ENCODE measurements around the gene RASGRF2.

The RASGRF2 gene

DNA sequence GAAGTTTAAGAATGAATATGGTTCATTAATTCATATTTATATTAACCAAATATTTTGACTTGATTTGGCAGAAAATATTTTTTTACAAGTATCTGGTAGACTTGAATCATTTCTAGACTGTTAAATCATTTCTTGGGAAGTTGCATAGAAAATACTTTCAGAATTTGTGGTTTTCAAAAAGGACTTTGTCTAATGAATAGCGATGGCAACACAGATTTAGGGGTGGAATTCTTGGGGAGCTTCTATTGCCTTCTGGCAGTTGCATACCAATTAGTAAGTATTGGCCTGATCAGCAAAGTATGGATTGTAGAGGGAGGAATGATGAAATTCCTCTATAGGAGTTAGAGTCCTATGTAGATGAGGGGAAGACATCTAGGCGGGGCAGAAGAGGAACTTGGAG, 204.3 kb downstream of the RASGRF2 start:
- no peak overlapping the region for H3K4me3 ChIP-seq (replicated peaks; ENCODE audit: insufficient read depth, low read length)
- no peak overlapping the region for H3K27ac ChIP-seq (replicated peaks)

DNA sequence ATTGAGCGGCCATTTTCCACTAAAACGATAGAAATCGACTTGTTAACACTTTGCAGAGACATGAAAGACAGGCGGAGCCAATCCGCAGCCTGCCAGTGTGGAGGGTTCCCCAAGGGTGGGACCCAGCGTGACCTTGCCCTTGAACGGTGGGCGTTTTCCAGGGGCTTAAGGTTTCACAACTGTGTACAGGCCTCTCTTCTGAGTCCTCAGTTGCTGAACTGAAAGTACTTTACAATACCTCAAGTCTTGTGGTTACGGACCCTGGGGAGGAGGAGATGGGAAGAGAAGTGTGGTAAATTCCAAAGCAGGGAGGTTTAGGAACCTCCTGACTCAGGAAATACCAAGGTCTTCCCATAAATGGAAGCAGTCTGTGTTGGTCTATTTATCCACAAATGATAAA, 204.8 kb downstream of the RASGRF2 start:
- Histone ChIP-seq H3K27me3 (ENCODE audit: insufficient read depth, poor library complexity, severe bottlenecking) (no peaks in the 10 kb centered on the region), H3K4me3 (replicated peaks; ENCODE audit: insufficient read depth, low read length) (no peak overlapping the region), H3K27ac (replicated peaks) (no peak overlapping the region)
- TF ChIP-seq, protein P1, sequence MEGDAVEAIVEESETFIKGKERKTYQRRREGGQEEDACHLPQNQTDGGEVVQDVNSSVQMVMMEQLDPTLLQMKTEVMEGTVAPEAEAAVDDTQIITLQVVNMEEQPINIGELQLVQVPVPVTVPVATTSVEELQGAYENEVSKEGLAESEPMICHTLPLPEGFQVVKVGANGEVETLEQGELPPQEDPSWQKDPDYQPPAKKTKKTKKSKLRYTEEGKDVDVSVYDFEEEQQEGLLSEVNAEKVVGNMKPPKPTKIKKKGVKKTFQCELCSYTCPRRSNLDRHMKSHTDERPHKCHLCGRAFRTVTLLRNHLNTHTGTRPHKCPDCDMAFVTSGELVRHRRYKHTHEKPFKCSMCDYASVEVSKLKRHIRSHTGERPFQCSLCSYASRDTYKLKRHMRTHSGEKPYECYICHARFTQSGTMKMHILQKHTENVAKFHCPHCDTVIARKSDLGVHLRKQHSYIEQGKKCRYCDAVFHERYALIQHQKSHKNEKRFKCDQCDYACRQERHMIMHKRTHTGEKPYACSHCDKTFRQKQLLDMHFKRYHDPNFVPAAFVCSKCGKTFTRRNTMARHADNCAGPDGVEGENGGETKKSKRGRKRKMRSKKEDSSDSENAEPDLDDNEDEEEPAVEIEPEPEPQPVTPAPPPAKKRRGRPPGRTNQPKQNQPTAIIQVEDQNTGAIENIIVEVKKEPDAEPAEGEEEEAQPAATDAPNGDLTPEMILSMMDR (IDR thresholded peaks at IDR 0.05; ENCODE audit: insufficient read depth, low read length): no peak
- TF ChIP-seq, protein P2, sequence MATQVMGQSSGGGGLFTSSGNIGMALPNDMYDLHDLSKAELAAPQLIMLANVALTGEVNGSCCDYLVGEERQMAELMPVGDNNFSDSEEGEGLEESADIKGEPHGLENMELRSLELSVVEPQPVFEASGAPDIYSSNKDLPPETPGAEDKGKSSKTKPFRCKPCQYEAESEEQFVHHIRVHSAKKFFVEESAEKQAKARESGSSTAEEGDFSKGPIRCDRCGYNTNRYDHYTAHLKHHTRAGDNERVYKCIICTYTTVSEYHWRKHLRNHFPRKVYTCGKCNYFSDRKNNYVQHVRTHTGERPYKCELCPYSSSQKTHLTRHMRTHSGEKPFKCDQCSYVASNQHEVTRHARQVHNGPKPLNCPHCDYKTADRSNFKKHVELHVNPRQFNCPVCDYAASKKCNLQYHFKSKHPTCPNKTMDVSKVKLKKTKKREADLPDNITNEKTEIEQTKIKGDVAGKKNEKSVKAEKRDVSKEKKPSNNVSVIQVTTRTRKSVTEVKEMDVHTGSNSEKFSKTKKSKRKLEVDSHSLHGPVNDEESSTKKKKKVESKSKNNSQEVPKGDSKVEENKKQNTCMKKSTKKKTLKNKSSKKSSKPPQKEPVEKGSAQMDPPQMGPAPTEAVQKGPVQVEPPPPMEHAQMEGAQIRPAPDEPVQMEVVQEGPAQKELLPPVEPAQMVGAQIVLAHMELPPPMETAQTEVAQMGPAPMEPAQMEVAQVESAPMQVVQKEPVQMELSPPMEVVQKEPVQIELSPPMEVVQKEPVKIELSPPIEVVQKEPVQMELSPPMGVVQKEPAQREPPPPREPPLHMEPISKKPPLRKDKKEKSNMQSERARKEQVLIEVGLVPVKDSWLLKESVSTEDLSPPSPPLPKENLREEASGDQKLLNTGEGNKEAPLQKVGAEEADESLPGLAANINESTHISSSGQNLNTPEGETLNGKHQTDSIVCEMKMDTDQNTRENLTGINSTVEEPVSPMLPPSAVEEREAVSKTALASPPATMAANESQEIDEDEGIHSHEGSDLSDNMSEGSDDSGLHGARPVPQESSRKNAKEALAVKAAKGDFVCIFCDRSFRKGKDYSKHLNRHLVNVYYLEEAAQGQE (IDR thresholded peaks at IDR 0.05; ENCODE audit: insufficient replicate concordance, low read depth): no peak
- TF ChIP-seq POLR2AphosphoS5 (IDR thresholded peaks at IDR 0.05; ENCODE audit: low read depth) (no peak), GABPA (IDR thresholded peaks at IDR 0.05; ENCODE audit: low read depth) (no peak), SPI1 (IDR thresholded peaks at IDR 0.05; ENCODE audit: borderline replicate concordance, low read depth) (no peak)
- DNase-seq (ENCODE audit: low read depth in 1 of 2, low spot score in 1 of 2): no peak

More for the DNA sequence above, 204.3 kb downstream of the RASGRF2 start:
- H3K27me3 ChIP-seq (ENCODE audit: insufficient read depth, poor library complexity, severe bottlenecking): no peaks in the 10 kb centered on the region
- TF ChIP-seq SPI1 (IDR thresholded peaks at IDR 0.05; ENCODE audit: borderline replicate concordance, low read depth) (no peak), GABPA (IDR thresholded peaks at IDR 0.05; ENCODE audit: low read depth) (no peak), POLR2AphosphoS5 (IDR thresholded peaks at IDR 0.05; ENCODE audit: low read depth) (no peak)
- TF ChIP-seq, protein P1 (IDR thresholded peaks at IDR 0.05; ENCODE audit: insufficient read depth, low read length): no peak
- TF ChIP-seq, protein P2 (IDR thresholded peaks at IDR 0.05; ENCODE audit: insufficient replicate concordance, low read depth): no peak
- no peak for DNase-seq (ENCODE audit: low read depth in 1 of 2, low spot score in 1 of 2)

DNA sequence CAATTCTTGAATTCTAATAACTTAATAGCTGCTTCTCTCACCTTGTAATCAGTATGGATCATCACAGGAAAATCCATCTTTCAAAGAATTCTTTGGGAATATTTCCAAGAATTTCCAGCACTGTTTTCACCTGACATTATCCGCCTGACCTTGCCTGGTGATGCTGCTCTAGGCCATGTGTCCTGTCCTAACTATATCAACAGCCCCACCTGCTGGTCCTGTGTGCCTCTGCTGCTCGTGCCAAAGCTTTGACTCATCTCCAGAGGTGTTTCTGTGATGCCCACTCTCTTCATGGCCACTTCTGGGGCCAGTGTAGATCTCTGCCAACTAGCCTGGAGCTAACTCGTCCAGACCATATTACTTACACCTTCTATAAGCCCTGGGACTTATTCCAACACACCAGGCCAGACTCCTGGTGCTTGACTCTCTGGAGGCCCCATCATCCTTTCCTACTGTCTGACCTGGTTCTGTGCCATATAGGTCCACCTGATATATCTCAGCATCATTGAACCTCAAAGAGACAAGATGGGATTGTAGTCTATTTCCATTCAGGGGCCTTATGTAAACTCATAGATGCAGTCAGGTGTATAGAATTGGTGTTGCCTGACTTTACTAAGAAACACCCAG, 205.4 kb downstream of the RASGRF2 start:
- TF ChIP-seq, protein P1 (IDR thresholded peaks at IDR 0.05; ENCODE audit: insufficient read depth, low read length): peak; percentile 51
- TF ChIP-seq POLR2AphosphoS5 (IDR thresholded peaks at IDR 0.05; ENCODE audit: low read depth): no peak
- Histone ChIP-seq H3K4me3 (replicated peaks; ENCODE audit: insufficient read depth, low read length) (no peak overlapping the region), H3K27ac (replicated peaks) (no peak overlapping the region), H3K27me3 (ENCODE audit: insufficient read depth, poor library complexity, severe bottlenecking) (no peaks in the 10 kb centered on the region)
- DNase-seq (ENCODE audit: low read depth in 1 of 2, low spot score in 1 of 2): peak; percentile 0 to 12

DNA sequence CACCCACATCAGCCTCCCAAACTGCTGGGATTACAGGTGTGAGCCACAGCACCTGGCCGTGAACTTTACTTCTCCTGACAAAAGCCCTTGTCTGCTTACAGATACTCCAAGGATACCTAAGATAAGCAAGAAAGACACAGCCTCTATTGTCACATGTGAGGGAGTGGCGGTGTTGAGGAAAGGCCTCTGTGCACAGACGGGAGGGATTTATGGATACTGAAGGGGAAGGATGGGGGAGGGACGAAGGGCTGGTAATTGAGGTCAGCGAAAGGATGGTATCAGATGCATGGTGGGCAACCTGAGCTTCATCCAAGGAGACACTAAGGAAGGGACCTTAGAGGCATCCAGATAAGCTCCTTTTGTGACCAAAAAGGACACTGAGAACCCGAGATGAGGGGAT, 206.3 kb downstream of the RASGRF2 start:
- Histone ChIP-seq H3K27me3 (ENCODE audit: insufficient read depth, poor library complexity, severe bottlenecking) (no peaks in the 10 kb centered on the region), H3K27ac (replicated peaks) (no peak overlapping the region), H3K4me3 (replicated peaks; ENCODE audit: insufficient read depth, low read length) (no peak overlapping the region)
- TF ChIP-seq, protein P1 (IDR thresholded peaks at IDR 0.05; ENCODE audit: insufficient read depth, low read length): no peak
- TF ChIP-seq SPI1 (IDR thresholded peaks at IDR 0.05; ENCODE audit: borderline replicate concordance, low read depth) (no peak), POLR2AphosphoS5 (IDR thresholded peaks at IDR 0.05; ENCODE audit: low read depth) (no peak), GABPA (IDR thresholded peaks at IDR 0.05; ENCODE audit: low read depth) (no peak)
- TF ChIP-seq, protein P2 (IDR thresholded peaks at IDR 0.05; ENCODE audit: insufficient replicate concordance, low read depth): no peak
- DNase-seq (ENCODE audit: low read depth in 1 of 2, low spot score in 1 of 2): no peak
